ENCODE results near the gene FICD. TPM values are rescaled to one million over a fixed set of nuclear protein-coding genes. Genes with fewer than 3 reads are reported as not detected.

The FICD gene
- total and polyA plus RNA-seq, 10 donors, result 1.1 to 12.7 (median 7.7) TPM

GRCh38 chr12:108559748-108560147 lies 44.7 kb downstream of the FICD start:
- intact Hi-C loops (cut with DNase I; ENCODE audit: low total_unique reads), result loop anchor here (10.0 kb wide), 2 partner anchors 105 to 535 kb away; partner anchors contain the start of genes ALKBH2 and UNG
- peaks cover 45 to 89% (median 79%) of the 10 kb centered on the region in 6 donors for H3K4me1 ChIP-seq
- H3K4me3 ChIP-seq, result peak overlapping the region in 6 of 8 donors; percentile 67 to 99 (median 96)
- 32 to 51% (median 44%) methylated on average over 3 of the region's 3 CpGs for WGBS, 5 donors
- DNase-seq, result no peak
- peaks cover 4 to 40% (median 13%) of the 10 kb centered on the region in 6 donors for H3K36me3 ChIP-seq
- H3K9me3 ChIP-seq, result no peaks in the 10 kb centered on the region
- H3K27ac ChIP-seq, result peak overlapping the region in 1 of 8 donors; percentile 98
- no peaks in the 10 kb centered on the region for H3K27me3 ChIP-seq (replicated peaks in 1 of 7)
- TF ChIP-seq POLR2A (IDR thresholded peaks at IDR 0.05) (no peak), POLR2AphosphoS5 (IDR thresholded peaks at IDR 0.05) (no peak), CTCF (IDR thresholded peaks at IDR 0.05 in 8 of 11, conservative IDR thresholded peaks at IDR 0.05 in 3 of 11) (no peak)

GRCh38 chr12:108560321-108560721 lies 45.2 kb downstream of the FICD start:
- no peak for DNase-seq
- H3K4me3 ChIP-seq, result peak overlapping the region; percentile 67 to 99 (median 92)
- H3K27me3 ChIP-seq (replicated peaks in 1 of 7), result no peaks in the 10 kb centered on the region
- H3K9me3 ChIP-seq, result no peaks in the 10 kb centered on the region
- H3K4me1 ChIP-seq, result peaks cover 46 to 89% (median 78%) of the 10 kb centered on the region in 6 donors
- TF ChIP-seq POLR2AphosphoS5 (IDR thresholded peaks at IDR 0.05) (no peak), POLR2A (IDR thresholded peaks at IDR 0.05) (no peak), CTCF (IDR thresholded peaks at IDR 0.05 in 8 of 11, conservative IDR thresholded peaks at IDR 0.05 in 3 of 11) (no peak)
- 1 to 2% (median 1%) methylated on average over 12 of the region's 12 CpGs for WGBS, 5 donors
- peaks cover 4 to 44% (median 18%) of the 10 kb centered on the region in 6 donors for H3K36me3 ChIP-seq
- peak overlapping the region; percentile 90 to 98 (median 94) for H3K27ac ChIP-seq
- intact Hi-C loops (cut with DNase I; ENCODE audit: low total_unique reads), result loop anchor here (10.0 kb wide), 2 partner anchors 104 to 534 kb away; partner anchors contain the start of genes ALKBH2 and UNG

GRCh38 chr12:108560752-108561719 lies 46.0 kb downstream of the FICD start, which contains the start of gene SART3:
SART3 (minus strand) TSS chr12:108561173; CDS start chr12:108561154, 19 bp downstream.
- H3K27me3 ChIP-seq (replicated peaks in 1 of 7), result no peaks in the 10 kb centered on the region
- peak within 1 kb of the TSS; percentile 90 to 98 (median 94) for H3K27ac ChIP-seq
- DNase-seq, result peak; percentile 95
- peak within 1 kb of the TSS; percentile 67 to 99 (median 92) for H3K4me3 ChIP-seq
- TF ChIP-seq POLR2AphosphoS5 (IDR thresholded peaks at IDR 0.05), result peak; percentile 81 to 96 (median 91)
- peak in 1 of 3 donors; percentile 19 for TF ChIP-seq POLR2A (IDR thresholded peaks at IDR 0.05)
- no peak for TF ChIP-seq CTCF (IDR thresholded peaks at IDR 0.05 in 8 of 11, conservative IDR thresholded peaks at IDR 0.05 in 3 of 11)
- intact Hi-C loops (cut with DNase I; ENCODE audit: low total_unique reads), result loop anchor here (10.0 kb wide), 2 partner anchors 104 to 534 kb away; partner anchors contain the start of genes ALKBH2 and UNG
- H3K9me3 ChIP-seq, result no peaks in the 10 kb centered on the region
- H3K4me1 ChIP-seq, result peaks cover 53 to 89% (median 78%) of the 10 kb centered on the region in 6 donors
- peaks cover 4 to 46% (median 25%) of the 10 kb centered on the region in 6 donors for H3K36me3 ChIP-seq
- 0% methylated on average over 53 to 57 of the region's 57 CpGs for WGBS, 5 donors
